Measurements from ENCODE around the gene EHMT1.
A peak's percentile ranks its signal among the peaks of the same experiment; 100 is the strongest.
"Not testable (repeated sequence)": the region's sequence is repeated elsewhere in the genome, so short reads cannot be mapped to it uniquely, and the experiment has no call there.

Gene EHMT1

DNA sequence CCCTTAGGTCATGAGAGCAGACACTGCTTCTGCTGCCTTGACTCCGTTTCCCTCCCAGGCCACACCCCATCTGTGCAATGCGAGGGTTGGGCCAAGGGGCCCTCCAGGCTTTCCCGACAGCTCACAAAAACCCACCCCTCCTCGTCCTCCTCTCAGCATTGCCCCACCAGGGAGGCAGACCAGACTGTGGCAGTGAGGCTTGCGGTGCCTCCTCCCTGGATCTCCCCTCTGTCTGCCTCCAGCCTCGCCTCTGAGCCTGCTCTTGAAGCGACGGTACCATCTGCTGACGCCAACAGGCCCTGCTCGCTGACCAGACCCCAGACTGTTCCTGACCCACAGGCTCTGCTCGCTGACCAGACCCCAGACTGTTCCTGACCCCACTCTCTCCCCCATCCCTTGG lies 159.5 kb downstream of the EHMT1 start:
- H3K27ac ChIP-seq (ENCODE audit: low read depth, low read length) = no peak overlapping the region
- no peaks in the 10 kb centered on the region for H3K27me3 ChIP-seq (ENCODE audit: insufficient read depth, low read length, poor library complexity)
- H3K18ac ChIP-seq (ENCODE audit: low read length) = no peak overlapping the region
- no peak overlapping the region for H3K23ac ChIP-seq (ENCODE audit: low read length)
- H4K8ac ChIP-seq (ENCODE audit: low read depth, low read length) = no peak overlapping the region
- no peak overlapping the region for H2BK15ac ChIP-seq (replicated peaks; ENCODE audit: low read depth)
- no peak overlapping the region for H3K9ac ChIP-seq (ENCODE audit: low read length)
- H3K56ac ChIP-seq (ENCODE audit: low read length) = no peak overlapping the region
- H3K79me2 ChIP-seq (ENCODE audit: control insufficient read depth, insufficient read depth, low read length) = no peaks in the 10 kb centered on the region
- no peak overlapping the region for H4K5ac ChIP-seq (ENCODE audit: low read length)
- no peak overlapping the region for H2BK120ac ChIP-seq (ENCODE audit: low read depth, low read length)
- no peak for DNase-seq
- no peak overlapping the region for H2BK5ac ChIP-seq (ENCODE audit: low read length)
- H3K4me1 ChIP-seq (ENCODE audit: control insufficient read depth, low read depth, low read length) = no peaks in the 10 kb centered on the region
- H3K4me3 ChIP-seq (ENCODE audit: low read length) = no peak overlapping the region
- peaks cover 7% of the 10 kb centered on the region for H3K36me3 ChIP-seq (ENCODE audit: control insufficient read depth, insufficient read depth, low read length)
- H3K4ac ChIP-seq (ENCODE audit: low read depth, low read length) = no peak overlapping the region
- H3K79me1 ChIP-seq (ENCODE audit: low read length) = no peaks in the 10 kb centered on the region
- H2AK5ac ChIP-seq (ENCODE audit: low read length) = no peak overlapping the region
- no peak overlapping the region for H3K4me2 ChIP-seq (ENCODE audit: low read length)
- WGBS (ENCODE audit: extremely low coverage, insufficient coverage, low lambda C conversion rate) = no CpG with 5 or more reads among the region's 11 CpGs

DNA sequence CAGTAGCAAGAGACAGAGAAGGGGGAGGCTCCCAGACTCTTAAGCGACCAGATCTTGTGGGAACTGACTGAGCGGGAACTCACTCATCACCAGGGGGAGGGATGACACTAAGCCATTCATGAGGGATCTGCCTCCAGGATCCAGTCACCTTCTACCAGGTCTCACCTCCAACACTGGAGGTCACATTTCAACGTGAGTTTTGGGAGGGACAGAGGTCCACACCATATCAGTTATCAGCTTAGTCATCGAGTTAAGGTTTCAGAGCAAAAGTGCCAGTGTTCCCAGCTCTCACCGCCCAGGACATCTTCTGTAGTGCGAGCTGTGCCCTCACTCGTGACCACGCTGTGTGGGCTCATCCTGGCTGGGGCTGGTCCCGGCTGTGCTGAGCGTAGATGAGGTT lies 160.1 kb downstream of the EHMT1 start:
- Histone ChIP-seq H3K56ac (ENCODE audit: low read length) (no peak overlapping the region), H3K36me3 (ENCODE audit: control insufficient read depth, insufficient read depth, low read length) (peaks cover 7% of the 10 kb centered on the region), H2BK15ac (replicated peaks; ENCODE audit: low read depth) (no peak overlapping the region), H3K4me1 (ENCODE audit: control insufficient read depth, low read depth, low read length) (no peaks in the 10 kb centered on the region), H3K79me1 (ENCODE audit: low read length) (no peaks in the 10 kb centered on the region), H3K79me2 (ENCODE audit: control insufficient read depth, insufficient read depth, low read length) (no peaks in the 10 kb centered on the region), H3K27me3 (ENCODE audit: insufficient read depth, low read length, poor library complexity) (no peaks in the 10 kb centered on the region), H3K23ac (ENCODE audit: low read length) (no peak overlapping the region), H4K8ac (ENCODE audit: low read depth, low read length) (no peak overlapping the region), H3K4me2 (ENCODE audit: low read length) (no peak overlapping the region), H3K4me3 (ENCODE audit: low read length) (no peak overlapping the region), H4K5ac (ENCODE audit: low read length) (no peak overlapping the region), H3K9ac (ENCODE audit: low read length) (no peak overlapping the region), H3K27ac (ENCODE audit: low read depth, low read length) (no peak overlapping the region), H2BK120ac (ENCODE audit: low read depth, low read length) (no peak overlapping the region), H3K18ac (ENCODE audit: low read length) (no peak overlapping the region), H2BK5ac (ENCODE audit: low read length) (no peak overlapping the region), H3K4ac (ENCODE audit: low read depth, low read length) (no peak overlapping the region), H2AK5ac (ENCODE audit: low read length) (no peak overlapping the region)
- DNase-seq = no peak
- no CpG with 5 or more reads among the region's 10 CpGs for WGBS (ENCODE audit: extremely low coverage, insufficient coverage, low lambda C conversion rate)

GRCh38 chr9:137780031-137780430 lies 161.2 kb downstream of the EHMT1 start:
- not testable (repeated sequence) for H2AK5ac ChIP-seq (ENCODE audit: low read length); DNase-seq; H2BK15ac ChIP-seq (replicated peaks; ENCODE audit: low read depth); H3K27ac ChIP-seq (ENCODE audit: low read depth, low read length); H3K56ac ChIP-seq (ENCODE audit: low read length); H2BK120ac ChIP-seq (ENCODE audit: low read depth, low read length); H4K5ac ChIP-seq (ENCODE audit: low read length); H3K79me2 ChIP-seq (ENCODE audit: control insufficient read depth, insufficient read depth, low read length); H3K4me3 ChIP-seq (ENCODE audit: low read length); H3K4ac ChIP-seq (ENCODE audit: low read depth, low read length); H4K8ac ChIP-seq (ENCODE audit: low read depth, low read length); H3K4me2 ChIP-seq (ENCODE audit: low read length); H3K18ac ChIP-seq (ENCODE audit: low read length); H2BK5ac ChIP-seq (ENCODE audit: low read length); H3K9ac ChIP-seq (ENCODE audit: low read length); H3K79me1 ChIP-seq (ENCODE audit: low read length); H3K23ac ChIP-seq (ENCODE audit: low read length); H3K36me3 ChIP-seq (ENCODE audit: control insufficient read depth, insufficient read depth, low read length); H3K27me3 ChIP-seq (ENCODE audit: insufficient read depth, low read length, poor library complexity); H3K4me1 ChIP-seq (ENCODE audit: control insufficient read depth, low read depth, low read length)
- WGBS (ENCODE audit: extremely low coverage, insufficient coverage, low lambda C conversion rate) = no CpG with 5 or more reads among the region's 19 CpGs

DNA sequence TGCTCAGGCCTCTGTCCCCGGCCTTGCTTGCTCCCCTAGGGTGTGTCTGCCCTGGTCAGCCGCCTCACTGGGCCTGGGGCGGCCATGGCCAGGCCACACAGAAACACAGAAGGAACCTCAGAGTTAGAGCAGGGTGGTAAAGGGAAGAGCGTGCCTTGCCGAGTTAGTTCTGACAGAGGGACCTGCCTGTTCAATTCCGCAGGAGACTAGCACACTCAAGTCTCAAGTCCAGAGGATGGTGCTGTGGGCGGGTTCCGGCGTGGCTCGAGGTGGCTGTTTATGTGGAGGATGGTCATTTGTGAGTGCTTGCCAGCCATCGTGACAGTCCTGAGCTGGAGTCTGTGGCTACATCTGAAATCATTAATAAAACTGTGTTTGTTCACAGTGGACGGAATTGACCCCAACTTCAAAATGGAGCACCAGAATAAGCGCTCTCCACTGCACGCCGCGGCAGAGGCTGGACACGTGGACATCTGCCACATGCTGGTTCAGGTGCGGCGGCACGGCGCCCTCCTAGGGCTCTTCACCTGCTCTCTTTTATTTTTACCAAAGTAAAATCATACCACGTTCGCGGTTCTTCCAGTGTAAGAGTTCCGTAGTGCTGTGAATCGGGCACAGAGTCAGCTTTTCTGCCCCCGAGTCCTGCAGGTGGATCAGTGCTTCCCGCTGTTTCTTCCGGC lies 163.2 kb downstream of the EHMT1 start:
- no peak overlapping the region for H2BK5ac ChIP-seq (ENCODE audit: low read length)
- no peak overlapping the region for H3K9ac ChIP-seq (ENCODE audit: low read length)
- H3K4me1 ChIP-seq (ENCODE audit: control insufficient read depth, low read depth, low read length) = no peaks in the 10 kb centered on the region
- no peak overlapping the region for H2BK15ac ChIP-seq (replicated peaks; ENCODE audit: low read depth)
- no peak overlapping the region for H3K23ac ChIP-seq (ENCODE audit: low read length)
- H3K4me2 ChIP-seq (ENCODE audit: low read length) = no peak overlapping the region
- H3K27me3 ChIP-seq (ENCODE audit: insufficient read depth, low read length, poor library complexity) = no peaks in the 10 kb centered on the region
- no peak overlapping the region for H2BK120ac ChIP-seq (ENCODE audit: low read depth, low read length)
- H2AK5ac ChIP-seq (ENCODE audit: low read length) = no peak overlapping the region
- H3K56ac ChIP-seq (ENCODE audit: low read length) = no peak overlapping the region
- no peak overlapping the region for H3K27ac ChIP-seq (ENCODE audit: low read depth, low read length)
- no peaks in the 10 kb centered on the region for H3K79me2 ChIP-seq (ENCODE audit: control insufficient read depth, insufficient read depth, low read length)
- no peak overlapping the region for H4K5ac ChIP-seq (ENCODE audit: low read length)
- H3K4me3 ChIP-seq (ENCODE audit: low read length) = no peak overlapping the region
- H3K36me3 ChIP-seq (ENCODE audit: control insufficient read depth, insufficient read depth, low read length) = peaks cover 5% of the 10 kb centered on the region
- no CpG with 5 or more reads among the region's 29 CpGs for WGBS (ENCODE audit: extremely low coverage, insufficient coverage, low lambda C conversion rate)
- no peak overlapping the region for H4K8ac ChIP-seq (ENCODE audit: low read depth, low read length)
- H3K18ac ChIP-seq (ENCODE audit: low read length) = no peak overlapping the region
- no peak overlapping the region for H3K4ac ChIP-seq (ENCODE audit: low read depth, low read length)
- no peak for DNase-seq
- H3K79me1 ChIP-seq (ENCODE audit: low read length) = peaks cover 1% of the 10 kb centered on the region

DNA sequence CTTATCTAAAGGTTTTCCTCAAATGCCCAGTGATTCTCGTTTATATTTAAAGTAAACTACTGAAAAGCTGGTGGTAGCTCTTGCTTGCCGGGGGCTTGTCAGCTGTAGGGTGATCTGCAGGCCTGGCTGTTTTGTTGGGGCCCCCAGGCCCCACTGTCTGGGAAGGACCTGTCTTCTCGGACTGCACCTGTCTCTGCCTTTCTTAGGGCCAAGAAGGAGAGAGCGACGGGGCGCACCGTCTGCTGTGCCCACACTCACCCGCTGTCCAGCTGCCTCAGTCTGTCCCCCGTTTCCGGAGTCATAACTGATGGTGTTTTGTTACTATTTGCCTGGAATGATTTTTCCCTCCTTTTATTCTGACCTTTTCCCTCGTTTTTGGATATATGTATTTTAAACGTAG lies 164.7 kb downstream of the EHMT1 start:
- H3K36me3 ChIP-seq (ENCODE audit: control insufficient read depth, insufficient read depth, low read length) = peaks cover 3% of the 10 kb centered on the region
- H3K27me3 ChIP-seq (ENCODE audit: insufficient read depth, low read length, poor library complexity) = no peaks in the 10 kb centered on the region
- no peak overlapping the region for H2BK5ac ChIP-seq (ENCODE audit: low read length)
- H3K56ac ChIP-seq (ENCODE audit: low read length) = no peak overlapping the region
- no peak overlapping the region for H2BK15ac ChIP-seq (replicated peaks; ENCODE audit: low read depth)
- H3K27ac ChIP-seq (ENCODE audit: low read depth, low read length) = no peak overlapping the region
- H4K5ac ChIP-seq (ENCODE audit: low read length) = no peak overlapping the region
- H3K4me3 ChIP-seq (ENCODE audit: low read length) = no peak overlapping the region
- H3K4ac ChIP-seq (ENCODE audit: low read depth, low read length) = no peak overlapping the region
- no peak for DNase-seq
- H3K4me1 ChIP-seq (ENCODE audit: control insufficient read depth, low read depth, low read length) = no peaks in the 10 kb centered on the region
- H3K79me1 ChIP-seq (ENCODE audit: low read length) = peaks cover 1% of the 10 kb centered on the region
- no peak overlapping the region for H3K18ac ChIP-seq (ENCODE audit: low read length)
- H2BK120ac ChIP-seq (ENCODE audit: low read depth, low read length) = no peak overlapping the region
- no peak overlapping the region for H4K8ac ChIP-seq (ENCODE audit: low read depth, low read length)
- H3K9ac ChIP-seq (ENCODE audit: low read length) = no peak overlapping the region
- no CpG with 5 or more reads among the region's 12 CpGs for WGBS (ENCODE audit: extremely low coverage, insufficient coverage, low lambda C conversion rate)
- no peak overlapping the region for H3K23ac ChIP-seq (ENCODE audit: low read length)
- H2AK5ac ChIP-seq (ENCODE audit: low read length) = no peak overlapping the region
- H3K79me2 ChIP-seq (ENCODE audit: control insufficient read depth, insufficient read depth, low read length) = no peaks in the 10 kb centered on the region
- no peak overlapping the region for H3K4me2 ChIP-seq (ENCODE audit: low read length)

DNA sequence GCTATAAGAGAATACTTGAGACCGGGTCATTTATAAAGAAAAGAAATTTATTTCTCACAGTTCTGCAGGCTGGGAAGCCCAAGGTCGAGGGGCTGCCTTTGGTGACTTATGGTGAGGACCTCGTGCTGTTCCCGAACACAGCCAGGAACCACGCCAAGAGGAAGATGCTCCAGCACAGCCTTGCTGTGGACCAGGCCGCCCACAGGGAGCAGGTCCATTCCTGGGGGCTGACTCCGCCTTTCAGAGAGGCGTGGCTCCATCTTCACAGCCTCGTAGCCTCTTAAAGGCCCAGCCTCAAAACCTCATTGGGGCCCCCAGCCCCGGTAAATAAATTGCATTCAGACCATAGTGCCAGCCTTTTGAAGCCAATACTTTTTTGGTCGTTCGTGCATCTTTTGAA lies 165.2 kb downstream of the EHMT1 start:
- Histone ChIP-seq H3K79me1 (ENCODE audit: low read length) (peaks cover 1% of the 10 kb centered on the region), H3K36me3 (ENCODE audit: control insufficient read depth, insufficient read depth, low read length) (peaks cover 3% of the 10 kb centered on the region), H3K4me2 (ENCODE audit: low read length) (no peak overlapping the region), H3K4ac (ENCODE audit: low read depth, low read length) (no peak overlapping the region), H2BK120ac (ENCODE audit: low read depth, low read length) (no peak overlapping the region), H3K27me3 (ENCODE audit: insufficient read depth, low read length, poor library complexity) (no peaks in the 10 kb centered on the region), H4K8ac (ENCODE audit: low read depth, low read length) (no peak overlapping the region), H2BK5ac (ENCODE audit: low read length) (no peak overlapping the region), H3K4me3 (ENCODE audit: low read length) (no peak overlapping the region), H3K56ac (ENCODE audit: low read length) (no peak overlapping the region), H3K18ac (ENCODE audit: low read length) (no peak overlapping the region), H2AK5ac (ENCODE audit: low read length) (no peak overlapping the region), H3K9ac (ENCODE audit: low read length) (no peak overlapping the region), H3K79me2 (ENCODE audit: control insufficient read depth, insufficient read depth, low read length) (no peaks in the 10 kb centered on the region), H3K4me1 (ENCODE audit: control insufficient read depth, low read depth, low read length) (no peaks in the 10 kb centered on the region), H2BK15ac (replicated peaks; ENCODE audit: low read depth) (no peak overlapping the region), H4K5ac (ENCODE audit: low read length) (no peak overlapping the region), H3K23ac (ENCODE audit: low read length) (no peak overlapping the region), H3K27ac (ENCODE audit: low read depth, low read length) (no peak overlapping the region)
- no CpG with 5 or more reads among the region's 12 CpGs for WGBS (ENCODE audit: extremely low coverage, insufficient coverage, low lambda C conversion rate)
- peak; percentile 12 for DNase-seq

All from mesendoderm (in vitro differentiated cells).